HG02623 (cell line): Measurements from ENCODE around the gene OTX1.
"Not testable (repeated sequence)": the region's sequence is repeated elsewhere in the genome, so short reads cannot be mapped to it uniquely, and the experiment has no call there.

Experiments used
- ATAC-seq: cut with Tn5 transposase; IDR thresholded peaks from one replicate; pipeline ENCODE4 v1.9.1; 2021; ENCODE audit warnings: moderate library complexity; ENCODE audit not compliant: unreplicated experiment

The OTX1 gene

GRCh38 chr2:63050334-63051041 lies at the start of gene OTX1:
OTX1 (plus strand) TSS chr2:63050830; CDS start chr2:63052991, 2,161 bp downstream.
- ATAC-seq = peak; percentile 85

- ATAC-seq = no peak
Observed at GRCh38 chr2:63001576-63001975, 49.1 kb upstream of the OTX1 start.

GRCh38 chr2:63003351-63003750 lies 47.3 kb upstream of the OTX1 start:
- no peak for ATAC-seq

GRCh38 chr2:63007813-63008458 lies 42.7 kb upstream of the OTX1 start:
- ATAC-seq = no peak

GRCh38 chr2:63008838-63009237 lies 41.8 kb upstream of the OTX1 start:
- ATAC-seq = no peak

GRCh38 chr2:63009490-63009889 lies 41.1 kb upstream of the OTX1 start:
- ATAC-seq = no peak

GRCh38 chr2:63012541-63012940 lies 38.1 kb upstream of the OTX1 start:
- no peak for ATAC-seq

- ATAC-seq = no peak
Observed at GRCh38 chr2:63013438-63013837, 37.2 kb upstream of the OTX1 start.

- ATAC-seq = no peak
Observed at GRCh38 chr2:63015389-63015788, 35.2 kb upstream of the OTX1 start.

GRCh38 chr2:63018439-63018838 lies 32.2 kb upstream of the OTX1 start:
- no peak for ATAC-seq

- ATAC-seq = not testable (repeated sequence)
Observed at GRCh38 chr2:63019686-63020085, 30.9 kb upstream of the OTX1 start.

GRCh38 chr2:63023444-63023843 lies 27.2 kb upstream of the OTX1 start:
- ATAC-seq = no peak

- no peak for ATAC-seq
Observed at GRCh38 chr2:63027220-63027619, 23.4 kb upstream of the OTX1 start.

GRCh38 chr2:63029058-63029457 lies 21.6 kb upstream of the OTX1 start:
- ATAC-seq = no peak

- ATAC-seq = no peak
Observed at GRCh38 chr2:63034526-63034925, 16.1 kb upstream of the OTX1 start.

GRCh38 chr2:63035169-63035568 lies 15.5 kb upstream of the OTX1 start:
- ATAC-seq = no peak

- no peak for ATAC-seq
Observed at GRCh38 chr2:63035660-63036059, 15.0 kb upstream of the OTX1 start.

GRCh38 chr2:63038034-63038433 lies 12.6 kb upstream of the OTX1 start:
- ATAC-seq = no peak

- no peak for ATAC-seq
Observed at GRCh38 chr2:63040586-63040985, 10.0 kb upstream of the OTX1 start.

- ATAC-seq = no peak
Observed at GRCh38 chr2:63041592-63041991, 9.0 kb upstream of the OTX1 start.

GRCh38 chr2:63044362-63045327 lies 6.0 kb upstream of the OTX1 start:
- no peak for ATAC-seq

GRCh38 chr2:63046552-63046951 lies 4.1 kb upstream of the OTX1 start:
- ATAC-seq = no peak
